ENCODE data around the gene SENP5. TPM values are rescaled to one million over a fixed set of nuclear protein-coding genes. Genes with fewer than 3 reads are reported as not detected.
A peak's percentile ranks its signal among the peaks of the same experiment; 100 is the strongest.

Gene SENP5
- total RNA-seq, 1 donor from 2014 or later: 19.7 TPM

DNA sequence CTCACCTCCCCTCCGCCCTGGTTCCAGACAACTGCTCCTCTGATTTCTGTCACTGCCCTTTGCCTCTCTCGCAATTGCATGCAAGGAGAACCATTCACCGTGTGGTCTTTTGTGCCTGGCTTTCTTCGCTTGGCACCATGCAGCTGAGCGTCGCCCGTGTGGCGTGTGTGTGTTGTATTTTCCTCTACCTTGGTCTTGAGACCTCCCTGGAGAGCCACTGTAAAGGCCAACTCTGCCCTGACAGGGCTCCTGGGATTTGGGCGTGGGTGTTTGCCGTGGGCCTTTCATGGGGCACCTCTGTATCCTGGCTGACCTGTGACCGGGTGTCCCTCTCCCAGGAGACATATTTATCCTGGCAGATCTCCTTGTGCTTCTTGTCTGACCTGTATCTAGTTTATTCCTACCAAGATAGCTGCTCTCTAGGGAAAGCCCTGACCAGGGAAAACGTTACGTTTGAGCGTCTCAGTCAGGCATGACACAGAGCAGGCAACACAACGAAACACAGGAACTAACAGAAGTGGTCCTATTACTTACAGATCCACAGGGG is 102.9 kb downstream of the SENP5 start:
- H3K4me3 ChIP-seq (ENCODE audit: low read depth, low read length): no peak overlapping the region
- no peak for DNase-seq (ENCODE audit: low read depth)
- TF ChIP-seq, protein P1, sequence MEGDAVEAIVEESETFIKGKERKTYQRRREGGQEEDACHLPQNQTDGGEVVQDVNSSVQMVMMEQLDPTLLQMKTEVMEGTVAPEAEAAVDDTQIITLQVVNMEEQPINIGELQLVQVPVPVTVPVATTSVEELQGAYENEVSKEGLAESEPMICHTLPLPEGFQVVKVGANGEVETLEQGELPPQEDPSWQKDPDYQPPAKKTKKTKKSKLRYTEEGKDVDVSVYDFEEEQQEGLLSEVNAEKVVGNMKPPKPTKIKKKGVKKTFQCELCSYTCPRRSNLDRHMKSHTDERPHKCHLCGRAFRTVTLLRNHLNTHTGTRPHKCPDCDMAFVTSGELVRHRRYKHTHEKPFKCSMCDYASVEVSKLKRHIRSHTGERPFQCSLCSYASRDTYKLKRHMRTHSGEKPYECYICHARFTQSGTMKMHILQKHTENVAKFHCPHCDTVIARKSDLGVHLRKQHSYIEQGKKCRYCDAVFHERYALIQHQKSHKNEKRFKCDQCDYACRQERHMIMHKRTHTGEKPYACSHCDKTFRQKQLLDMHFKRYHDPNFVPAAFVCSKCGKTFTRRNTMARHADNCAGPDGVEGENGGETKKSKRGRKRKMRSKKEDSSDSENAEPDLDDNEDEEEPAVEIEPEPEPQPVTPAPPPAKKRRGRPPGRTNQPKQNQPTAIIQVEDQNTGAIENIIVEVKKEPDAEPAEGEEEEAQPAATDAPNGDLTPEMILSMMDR (conservative IDR thresholded peaks at IDR 0.05; ENCODE audit: low read depth, low read length): no peak

DNA sequence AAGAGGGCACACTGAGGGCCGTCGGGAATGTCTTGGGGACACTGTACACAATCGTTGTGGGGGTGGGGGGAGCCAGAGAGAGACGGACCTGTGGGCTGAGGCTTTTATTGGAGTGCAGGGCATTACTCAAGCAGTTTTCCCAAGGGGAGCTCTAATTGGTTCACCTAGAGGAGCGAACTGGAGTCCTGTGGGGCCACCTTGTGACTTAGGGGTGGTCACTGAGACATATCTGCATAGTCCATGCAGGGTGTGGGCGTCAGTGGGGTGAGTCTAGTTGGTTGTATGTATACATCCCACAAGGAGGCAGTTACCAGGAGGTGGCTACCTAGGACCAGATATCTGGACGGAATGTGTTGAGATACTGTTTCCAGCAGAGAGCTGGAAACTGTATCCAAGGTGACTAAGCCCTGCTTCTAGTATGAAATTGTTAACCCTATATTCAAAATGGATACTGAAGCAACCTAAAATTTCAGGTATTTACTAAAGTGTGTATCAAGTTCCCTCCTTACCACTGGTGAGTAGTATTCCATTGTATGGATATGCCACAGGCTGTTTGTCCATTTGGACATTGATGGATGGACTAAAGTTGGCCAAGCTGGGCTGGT is 103.5 kb downstream of the SENP5 start:
- H3K4me3 ChIP-seq (ENCODE audit: low read depth, low read length): no peak overlapping the region
- DNase-seq (ENCODE audit: low read depth): no peak
- TF ChIP-seq, protein P1 (conservative IDR thresholded peaks at IDR 0.05; ENCODE audit: low read depth, low read length): no peak

DNA sequence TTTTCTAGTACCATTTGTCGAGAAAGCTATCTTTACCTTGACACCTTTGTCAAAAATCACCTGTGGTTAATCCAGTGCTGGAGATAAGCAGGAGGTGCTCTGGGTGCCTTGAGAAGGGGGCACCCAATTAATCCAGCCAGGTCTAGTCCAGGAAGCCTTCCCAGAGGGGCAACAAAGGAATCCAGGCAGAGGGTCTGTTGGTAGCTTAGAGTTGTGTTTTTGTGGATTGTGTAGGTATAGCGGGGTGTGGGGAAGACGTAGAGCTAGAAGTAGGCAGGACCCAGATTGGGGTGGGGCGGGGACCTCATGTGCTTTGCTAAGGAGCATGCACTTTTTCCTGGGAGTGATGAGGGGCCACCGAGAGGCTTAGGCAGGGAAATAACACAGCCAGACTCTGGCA is 106.9 kb downstream of the SENP5 start:
- TF ChIP-seq, protein P1 (conservative IDR thresholded peaks at IDR 0.05; ENCODE audit: low read depth, low read length): no peak
- H3K4me3 ChIP-seq (ENCODE audit: low read depth, low read length): no peak overlapping the region
- DNase-seq (ENCODE audit: low read depth): no peak

DNA sequence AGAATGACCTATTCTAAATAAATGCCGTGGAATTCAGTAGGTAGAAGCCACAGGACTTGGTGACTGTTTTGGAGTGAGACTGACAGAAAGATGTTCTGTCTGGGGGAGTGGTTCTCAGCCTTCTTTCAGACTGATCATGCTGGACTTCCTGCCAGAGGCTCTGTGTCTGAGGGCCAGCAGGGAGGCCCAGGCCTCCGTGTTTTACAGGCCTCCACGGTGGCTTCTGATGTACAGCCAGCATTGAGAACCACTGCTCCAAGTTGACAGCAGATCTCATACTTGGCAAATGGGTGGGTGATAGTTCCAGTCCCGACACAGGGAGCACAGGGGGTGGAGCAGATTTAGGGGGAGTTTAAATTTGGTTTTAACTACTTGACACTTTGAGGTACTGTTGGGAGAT is 107.6 kb downstream of the SENP5 start:
- DNase-seq (ENCODE audit: low read depth): no peak
- no peak overlapping the region for H3K4me3 ChIP-seq (ENCODE audit: low read depth, low read length)
- TF ChIP-seq, protein P1 (conservative IDR thresholded peaks at IDR 0.05; ENCODE audit: low read depth, low read length): no peak

DNA sequence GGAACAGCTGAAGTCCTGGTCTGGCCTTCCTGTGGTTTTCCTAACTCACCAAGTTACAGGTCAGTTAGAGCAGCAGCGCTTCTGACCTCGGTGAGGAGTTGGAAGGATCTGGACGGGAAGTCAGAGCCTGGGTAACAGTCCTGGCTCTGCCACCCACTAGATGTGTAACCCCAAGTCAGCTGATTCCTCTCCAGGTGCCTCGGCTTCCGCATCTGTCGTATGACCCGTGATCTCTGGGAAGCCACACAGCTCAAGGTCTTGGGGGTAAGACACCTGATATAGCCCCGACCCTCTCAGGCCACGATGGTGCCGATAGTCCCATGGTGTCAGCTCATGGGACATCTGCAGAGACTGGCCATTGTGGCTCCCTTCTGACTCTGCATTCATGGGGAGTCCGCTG is 109.2 kb downstream of the SENP5 start:
- TF ChIP-seq, protein P1 (conservative IDR thresholded peaks at IDR 0.05; ENCODE audit: low read depth, low read length): no peak
- H3K4me3 ChIP-seq (ENCODE audit: low read depth, low read length): no peak overlapping the region

DNA sequence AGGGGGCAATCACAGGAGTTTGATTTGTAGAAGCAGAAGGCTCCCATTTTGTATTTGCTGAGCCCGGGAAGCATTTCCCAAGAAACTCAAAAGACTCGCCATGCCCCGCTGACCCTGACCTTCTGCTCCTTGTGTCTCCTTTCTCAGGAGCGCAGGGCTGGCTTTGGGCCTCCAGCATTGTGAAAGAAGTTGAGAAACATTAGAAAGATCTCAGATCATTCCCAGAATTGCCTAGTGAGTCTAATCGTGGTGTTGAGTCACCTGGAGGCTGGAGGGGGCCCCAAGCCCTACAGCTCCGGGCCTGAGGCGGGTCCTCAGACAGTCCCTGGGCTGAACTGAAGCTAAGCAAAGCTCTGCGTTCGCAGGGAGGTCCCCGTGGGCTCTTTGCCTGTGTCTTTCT is 111.8 kb downstream of the SENP5 start:
- H3K4me3 ChIP-seq (ENCODE audit: low read depth, low read length): no peak overlapping the region
- DNase-seq (ENCODE audit: low read depth): peak; percentile 85
- TF ChIP-seq, protein P1 (conservative IDR thresholded peaks at IDR 0.05; ENCODE audit: low read depth, low read length): no peak

More for the DNA sequence above, 109.2 kb downstream of the SENP5 start:
- DNase-seq (ENCODE audit: low read depth): no peak

DNA sequence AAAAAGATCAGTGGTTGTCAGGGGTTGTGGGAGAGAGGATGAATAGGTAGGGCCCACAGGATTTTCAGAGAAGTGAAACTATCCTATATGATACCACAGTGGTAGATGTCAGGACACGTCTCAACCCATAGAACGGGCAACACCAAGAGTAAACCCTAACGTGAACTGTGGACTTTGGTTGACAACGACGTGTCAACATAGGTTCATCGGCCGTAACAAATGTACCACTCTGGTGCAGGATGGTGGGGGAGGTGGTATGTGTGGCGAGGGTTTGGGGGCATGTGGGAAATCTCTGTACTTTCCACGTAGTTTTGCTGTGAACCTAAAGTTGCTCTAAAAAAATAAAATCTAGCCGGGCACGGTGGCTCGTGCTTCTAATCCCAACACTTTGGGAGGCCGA is 113.9 kb downstream of the SENP5 start:
- no peak overlapping the region for H3K4me3 ChIP-seq (ENCODE audit: low read depth, low read length)
- TF ChIP-seq, protein P1 (conservative IDR thresholded peaks at IDR 0.05; ENCODE audit: low read depth, low read length): no peak
- no peak for DNase-seq (ENCODE audit: low read depth)
